MM.1S (cell line): ENCODE results near the gene PLA1A.
"Not testable (repeated sequence)": the region's sequence is repeated elsewhere in the genome, so short reads cannot be mapped to it uniquely, and the experiment has no call there.

ENCODE experiments used
- DNase-seq: peaks from one replicate; pipeline ENCODE4 v3.0.0-alpha.2; 2015
- H2AFZ ChIP-seq: fragments of 300-600 bp; sonication (generic); 2 replicates; pipeline ENCODE4 v1.6.0; 2016; ENCODE audit warnings: antibody characterized with exemption, low read length
- H3F3A ChIP-seq: fragments of 300-600 bp; sonication (generic); 2 replicates; pipeline ENCODE4 v1.6.1; 2016; ENCODE audit warnings: mild to moderate bottlenecking, antibody characterized with exemption, low read length, moderate library complexity, mixed read lengths; ENCODE audit not compliant: insufficient read depth
- H3K27ac ChIP-seq: fragments of 300-600 bp; sonication (generic); 2 replicates; pipeline ENCODE4 v1.5.1; 2016; ENCODE audit warnings: mild to moderate bottlenecking, low read length
- H3K27me3 ChIP-seq: fragments of 300-600 bp; sonication (generic); replicated peaks from 2 replicates; pipeline ENCODE4 v1.6.0; 2016; ENCODE audit warnings: low read length; ENCODE audit not compliant: insufficient read depth
- H3K36me3 ChIP-seq: fragments of 300-600 bp; sonication (generic); replicated peaks from 2 replicates; pipeline ENCODE4 v1.6.1; 2016; ENCODE audit warnings: mild to moderate bottlenecking, low read length, mixed read lengths; ENCODE audit not compliant: insufficient read depth
- H3K4me1 ChIP-seq: fragments of 300-600 bp; sonication (generic); 2 replicates; pipeline ENCODE4 v1.6.1; 2016; ENCODE audit warnings: low read length, mixed read lengths
- H3K4me2 ChIP-seq: fragments of 300-600 bp; sonication (generic); 2 replicates; pipeline ENCODE4 v1.6.0; 2016; ENCODE audit warnings: low read depth, low read length
- H3K4me3 ChIP-seq: fragments of 300-600 bp; sonication (generic); 2 replicates; pipeline ENCODE4 v1.5.1; 2016; ENCODE audit warnings: low read length, mixed read lengths
- H3K79me2 ChIP-seq: fragments of 300-600 bp; sonication (generic); 2 replicates; pipeline ENCODE4 v1.6.1; 2016; ENCODE audit warnings: mixed run types, low read length, mixed read lengths
- H3K9ac ChIP-seq: fragments of 300-600 bp; sonication (generic); 2 replicates; pipeline ENCODE4 v1.6.1; 2016; ENCODE audit warnings: low read length, mixed read lengths
- H3K9me2 ChIP-seq: fragments of 300-600 bp; sonication (generic); replicated peaks from 2 replicates; pipeline ENCODE4 v1.6.1; 2016; ENCODE audit warnings: mild to moderate bottlenecking, low read length, mixed read lengths; ENCODE audit not compliant: insufficient read depth
- H3K9me3 ChIP-seq: fragments of 300-600 bp; sonication (generic); replicated peaks from 2 replicates; pipeline ENCODE4 v1.6.1; 2016; ENCODE audit warnings: mild to moderate bottlenecking, low read length, mixed read lengths; ENCODE audit not compliant: insufficient read depth
- H4K20me1 ChIP-seq: fragments of 300-600 bp; sonication (generic); 2 replicates; pipeline ENCODE4 v1.6.1; 2016; ENCODE audit warnings: mild to moderate bottlenecking, low read length, moderate library complexity, mixed read lengths; ENCODE audit not compliant: insufficient read depth
- CTCF ChIP-seq: fragments of 300-600 bp; sonication (generic); IDR thresholded peaks from 2 replicates; pipeline ENCODE4 v1.5.1; 2016; ENCODE audit warnings: antibody characterized with exemption, low read length, mixed read lengths
- EZH2 ChIP-seq: fragments of 300-600 bp; sonication (generic); optimal IDR thresholded peaks from 2 replicates; pipeline ENCODE3; 2017; ENCODE audit warnings: low read depth, mild to moderate bottlenecking, antibody characterized with exemption, low read length, mixed read lengths
- EZH2phosphoT487 ChIP-seq: fragments of 300-600 bp; sonication (generic); IDR thresholded peaks from 2 replicates; pipeline ENCODE4 v1.6.1; 2018; ENCODE audit warnings: antibody characterized with exemption, low read length

Gene PLA1A

GRCh38 chr3:119562307-119562961 lies 35.3 kb upstream of the PLA1A start:
- DNase-seq: peak; percentile 65
- Histone ChIP-seq H3K27ac (peak overlapping the region; percentile 21; the same call in 1 of the 2 replicates), H3K4me2 (0 out of 2 replicates have a peak overlapping the region, but pooled peaks have one; percentile 13)

GRCh38 chr3:119563334-119563733 lies 34.4 kb upstream of the PLA1A start:
- not testable (repeated sequence) for H3K9ac ChIP-seq, DNase-seq, H3K79me2 ChIP-seq, H3K27me3 ChIP-seq, H3K4me2 ChIP-seq, H3K9me3 ChIP-seq, H3K4me1 ChIP-seq, H2AFZ ChIP-seq, H3K27ac ChIP-seq, H3F3A ChIP-seq, H3K36me3 ChIP-seq, H3K4me3 ChIP-seq, H3K9me2 ChIP-seq, H4K20me1 ChIP-seq

More at GRCh38 chr3:119562307-119562961, 35.3 kb upstream of the PLA1A start:
- no peak overlapping the region for H3K4me3 ChIP-seq
- H3K9ac ChIP-seq: no peak overlapping the region
- peaks cover 7% of the 10 kb centered on the region for H3K4me1 ChIP-seq
- no peaks in the 10 kb centered on the region for H4K20me1 ChIP-seq
- no peaks in the 10 kb centered on the region for H3K9me2 ChIP-seq
- H3K27me3 ChIP-seq: no peaks in the 10 kb centered on the region
- no peak for TF ChIP-seq EZH2
- TF ChIP-seq CTCF: no peak
- TF ChIP-seq EZH2phosphoT487: no peak
- H3K36me3 ChIP-seq: no peaks in the 10 kb centered on the region
- H2AFZ ChIP-seq: peak overlapping the region; percentile 45
- no peaks in the 10 kb centered on the region for H3K9me3 ChIP-seq
- no peaks in the 10 kb centered on the region for H3F3A ChIP-seq
- no peaks in the 10 kb centered on the region for H3K79me2 ChIP-seq

GRCh38 chr3:119569156-119569555 lies 28.5 kb upstream of the PLA1A start:
- Histone ChIP-seq H3K4me2 (no peak overlapping the region), H3K9ac (no peak overlapping the region), H3K27ac (no peak overlapping the region), H3K36me3 (no peaks in the 10 kb centered on the region), H3K4me1 (0 out of 2 replicates have a peak, but pooled peaks cover 7% of the 10 kb centered on the region), H2AFZ (no peak overlapping the region), H3K9me3 (no peaks in the 10 kb centered on the region), H3K4me3 (no peak overlapping the region), H3K79me2 (no peaks in the 10 kb centered on the region), H4K20me1 (no peaks in the 10 kb centered on the region), H3F3A (no peaks in the 10 kb centered on the region), H3K27me3 (no peaks in the 10 kb centered on the region), H3K9me2 (no peaks in the 10 kb centered on the region)
- no peak for TF ChIP-seq EZH2phosphoT487
- no peak for TF ChIP-seq CTCF
- TF ChIP-seq EZH2: no peak
- DNase-seq: no peak

- Histone ChIP-seq H3K4me1 (0 out of 2 replicates have a peak, but pooled peaks cover 7% of the 10 kb centered on the region), H3K27me3 (no peaks in the 10 kb centered on the region), H3F3A (no peaks in the 10 kb centered on the region), H3K9me3 (no peaks in the 10 kb centered on the region), H3K79me2 (no peaks in the 10 kb centered on the region), H3K27ac (no peak overlapping the region), H3K4me3 (no peak overlapping the region), H3K36me3 (no peaks in the 10 kb centered on the region), H3K9ac (no peak overlapping the region), H3K4me2 (no peak overlapping the region), H3K9me2 (no peaks in the 10 kb centered on the region), H4K20me1 (no peaks in the 10 kb centered on the region), H2AFZ (no peak overlapping the region)
- TF ChIP-seq EZH2 (no peak), CTCF (no peak), EZH2phosphoT487 (no peak)
- DNase-seq: peak; percentile 10
Observed at GRCh38 chr3:119570229-119570628, 27.5 kb upstream of the PLA1A start.
